ENCODE results near the gene CUEDC1.
"Not testable (repeated sequence)": the region's sequence is repeated elsewhere in the genome, so short reads cannot be mapped to it uniquely, and the experiment has no call there.

CUEDC1 gene

GRCh38 chr17:57972151-57972550 is 16.9 kb upstream of the CUEDC1 start:
- H3K9ac ChIP-seq: no peak overlapping the region
- H3K4me2 ChIP-seq: no peak overlapping the region
- H3K4me1 ChIP-seq: no peaks in the 10 kb centered on the region
- H3K4me3 ChIP-seq: no peak overlapping the region
- H4K20me1 ChIP-seq: peaks cover 43% of the 10 kb centered on the region
- H3K27me3 ChIP-seq: no peaks in the 10 kb centered on the region
- H3K27ac ChIP-seq: no peak overlapping the region
- TF ChIP-seq Cebpa-rat (IDR thresholded peaks at IDR 0.05): no peak
- peaks cover 60% of the 10 kb centered on the region for H3K36me3 ChIP-seq
- H3K9me3 ChIP-seq: no peaks in the 10 kb centered on the region

DNA sequence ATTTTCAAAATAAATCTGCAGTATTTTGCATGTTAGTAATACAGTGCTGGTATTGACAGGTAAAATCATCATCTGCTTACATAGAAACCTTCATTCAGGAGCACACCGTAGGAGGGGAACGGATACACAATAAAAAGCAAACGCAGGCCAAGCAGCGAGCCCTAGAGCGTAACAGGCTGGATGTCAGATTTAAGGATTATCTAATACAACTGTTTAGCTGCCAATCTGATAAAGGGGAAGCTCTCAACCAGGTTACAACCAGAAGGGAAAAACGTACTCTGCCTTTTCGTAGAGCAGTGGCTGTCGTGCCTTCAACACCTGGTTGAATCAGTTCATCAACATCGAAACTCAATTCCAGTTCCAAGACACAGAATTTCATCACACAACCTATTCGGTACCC is 16.4 kb upstream of the CUEDC1 start:
- Histone ChIP-seq H3K27ac (no peak overlapping the region), H3K27me3 (no peaks in the 10 kb centered on the region), H3K9me3 (no peaks in the 10 kb centered on the region), H3K36me3 (peaks cover 55% of the 10 kb centered on the region), H3K4me1 (no peaks in the 10 kb centered on the region), H4K20me1 (peaks cover 37% of the 10 kb centered on the region), H3K4me3 (no peak overlapping the region), H3K9ac (no peak overlapping the region), H3K4me2 (no peak overlapping the region)
- no peak for TF ChIP-seq Cebpa-rat (IDR thresholded peaks at IDR 0.05)

DNA sequence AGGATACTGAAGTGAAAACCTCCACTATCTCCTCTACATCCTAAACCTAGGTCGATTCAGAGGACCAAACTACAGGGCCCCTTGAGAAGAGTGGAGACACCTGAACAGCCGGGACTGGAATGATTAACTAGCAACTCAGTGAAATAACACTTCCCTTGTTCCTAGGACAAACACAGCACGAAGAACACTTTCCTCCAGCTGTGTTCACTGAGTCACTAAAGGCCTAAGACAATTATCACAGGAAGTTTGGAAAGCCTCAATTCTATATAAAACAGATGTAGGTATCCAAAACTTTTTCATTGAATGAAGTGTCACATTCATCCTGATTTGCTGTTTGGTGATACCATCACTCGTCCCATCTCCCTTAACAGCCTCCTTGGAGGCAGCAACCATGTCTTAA is 15.5 kb upstream of the CUEDC1 start:
- Histone ChIP-seq H3K9ac (no peak overlapping the region), H3K9me3 (no peaks in the 10 kb centered on the region), H3K36me3 (peaks cover 46% of the 10 kb centered on the region), H3K4me3 (no peak overlapping the region), H3K4me1 (no peaks in the 10 kb centered on the region), H3K27me3 (no peaks in the 10 kb centered on the region), H3K27ac (no peak overlapping the region), H3K4me2 (no peak overlapping the region), H4K20me1 (peaks cover 29% of the 10 kb centered on the region)
- TF ChIP-seq Cebpa-rat (IDR thresholded peaks at IDR 0.05): no peak

DNA sequence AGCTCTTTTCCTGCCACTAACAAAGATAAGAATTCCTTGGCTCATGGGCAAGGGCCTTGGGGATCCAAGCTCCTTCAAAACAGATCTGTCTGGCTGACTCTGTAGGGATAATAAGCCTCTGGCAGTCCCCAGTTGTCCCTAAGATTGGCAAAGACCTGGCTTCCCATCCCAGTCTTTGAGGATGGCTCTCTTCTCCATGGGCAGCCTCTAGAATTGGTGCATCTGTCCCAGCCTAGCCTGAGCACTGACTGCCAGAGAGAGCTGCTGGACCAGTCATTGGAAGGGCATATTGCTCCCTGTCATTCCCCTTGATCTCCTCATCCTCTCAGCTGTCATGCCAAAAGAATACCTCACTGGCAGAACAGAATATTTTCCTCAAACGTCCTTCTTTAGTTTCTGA is 13.2 kb upstream of the CUEDC1 start:
- peaks cover 14% of the 10 kb centered on the region; the same call in 1 of the 2 replicates for H4K20me1 ChIP-seq
- peaks cover 24% of the 10 kb centered on the region for H3K36me3 ChIP-seq
- no peak overlapping the region for H3K9ac ChIP-seq
- no peak overlapping the region for H3K27ac ChIP-seq
- TF ChIP-seq Cebpa-rat (IDR thresholded peaks at IDR 0.05): no peak
- H3K4me2 ChIP-seq: no peak overlapping the region
- no peaks in the 10 kb centered on the region for H3K4me1 ChIP-seq
- no peak overlapping the region for H3K4me3 ChIP-seq
- no peaks in the 10 kb centered on the region for H3K9me3 ChIP-seq
- H3K27me3 ChIP-seq: no peaks in the 10 kb centered on the region

GRCh38 chr17:57966875-57967274 is 11.7 kb upstream of the CUEDC1 start:
- Histone ChIP-seq H3K9ac (no peak overlapping the region), H4K20me1 (peaks cover 9% of the 10 kb centered on the region; the same call in 1 of the 2 replicates), H3K4me2 (no peak overlapping the region), H3K27me3 (no peaks in the 10 kb centered on the region), H3K9me3 (no peaks in the 10 kb centered on the region), H3K27ac (no peak overlapping the region), H3K4me3 (no peak overlapping the region), H3K4me1 (no peaks in the 10 kb centered on the region), H3K36me3 (peaks cover 10% of the 10 kb centered on the region)
- no peak for TF ChIP-seq Cebpa-rat (IDR thresholded peaks at IDR 0.05)

DNA sequence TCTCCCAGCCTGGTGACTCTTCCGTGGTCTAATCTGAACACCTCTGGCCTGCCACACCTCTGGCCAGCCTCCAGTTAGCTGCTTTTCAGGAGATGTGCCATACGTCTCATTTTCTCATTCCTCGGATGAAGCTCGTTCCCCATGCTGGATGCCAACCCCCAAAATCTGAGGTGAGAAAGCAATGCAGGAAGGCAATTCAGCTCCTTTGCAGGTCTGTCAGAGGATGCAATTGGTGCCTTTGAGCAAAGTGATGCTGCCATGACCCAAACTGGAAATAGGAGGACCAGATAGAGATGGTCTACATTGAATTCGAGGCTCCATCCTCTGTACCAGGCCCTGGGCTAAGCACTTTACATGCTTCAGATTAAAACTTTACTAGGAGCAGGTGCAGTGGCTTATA is 11.0 kb upstream of the CUEDC1 start:
- Histone ChIP-seq H3K36me3 (peaks cover 4% of the 10 kb centered on the region; the same call in 1 of the 2 replicates), H3K9me3 (no peaks in the 10 kb centered on the region), H3K4me3 (no peak overlapping the region), H3K27me3 (no peaks in the 10 kb centered on the region), H3K9ac (no peak overlapping the region), H3K4me2 (no peak overlapping the region), H3K27ac (no peak overlapping the region), H4K20me1 (peaks cover 3% of the 10 kb centered on the region; the same call in 1 of the 2 replicates), H3K4me1 (no peaks in the 10 kb centered on the region)
- TF ChIP-seq Cebpa-rat (IDR thresholded peaks at IDR 0.05): no peak

GRCh38 chr17:57965521-57966160 is 10.4 kb upstream of the CUEDC1 start:
- H3K9me3 ChIP-seq: no peaks in the 10 kb centered on the region
- TF ChIP-seq Cebpa-rat (IDR thresholded peaks at IDR 0.05): no peak
- H3K4me1 ChIP-seq: no peaks in the 10 kb centered on the region

GRCh38 chr17:57963149-57963511 is 7.9 kb upstream of the CUEDC1 start:
- Histone ChIP-seq H4K20me1 (no peaks in the 10 kb centered on the region), H3K9ac (no peak overlapping the region), H3K4me2 (no peak overlapping the region), H3K9me3 (no peaks in the 10 kb centered on the region), H3K27ac (no peak overlapping the region), H3K36me3 (no peaks in the 10 kb centered on the region), H3K4me1 (no peaks in the 10 kb centered on the region), H3K4me3 (no peak overlapping the region), H3K27me3 (no peaks in the 10 kb centered on the region)
- no peak for TF ChIP-seq Cebpa-rat (IDR thresholded peaks at IDR 0.05)

More at GRCh38 chr17:57965521-57966160, 10.4 kb upstream of the CUEDC1 start:
- no peak overlapping the region for H3K4me3 ChIP-seq
- H3K27ac ChIP-seq: no peak overlapping the region
- no peak overlapping the region for H3K4me2 ChIP-seq
- H3K9ac ChIP-seq: no peak overlapping the region
- H3K27me3 ChIP-seq: no peaks in the 10 kb centered on the region
- H3K36me3 ChIP-seq: no peaks in the 10 kb centered on the region
- no peaks in the 10 kb centered on the region for H4K20me1 ChIP-seq

DNA sequence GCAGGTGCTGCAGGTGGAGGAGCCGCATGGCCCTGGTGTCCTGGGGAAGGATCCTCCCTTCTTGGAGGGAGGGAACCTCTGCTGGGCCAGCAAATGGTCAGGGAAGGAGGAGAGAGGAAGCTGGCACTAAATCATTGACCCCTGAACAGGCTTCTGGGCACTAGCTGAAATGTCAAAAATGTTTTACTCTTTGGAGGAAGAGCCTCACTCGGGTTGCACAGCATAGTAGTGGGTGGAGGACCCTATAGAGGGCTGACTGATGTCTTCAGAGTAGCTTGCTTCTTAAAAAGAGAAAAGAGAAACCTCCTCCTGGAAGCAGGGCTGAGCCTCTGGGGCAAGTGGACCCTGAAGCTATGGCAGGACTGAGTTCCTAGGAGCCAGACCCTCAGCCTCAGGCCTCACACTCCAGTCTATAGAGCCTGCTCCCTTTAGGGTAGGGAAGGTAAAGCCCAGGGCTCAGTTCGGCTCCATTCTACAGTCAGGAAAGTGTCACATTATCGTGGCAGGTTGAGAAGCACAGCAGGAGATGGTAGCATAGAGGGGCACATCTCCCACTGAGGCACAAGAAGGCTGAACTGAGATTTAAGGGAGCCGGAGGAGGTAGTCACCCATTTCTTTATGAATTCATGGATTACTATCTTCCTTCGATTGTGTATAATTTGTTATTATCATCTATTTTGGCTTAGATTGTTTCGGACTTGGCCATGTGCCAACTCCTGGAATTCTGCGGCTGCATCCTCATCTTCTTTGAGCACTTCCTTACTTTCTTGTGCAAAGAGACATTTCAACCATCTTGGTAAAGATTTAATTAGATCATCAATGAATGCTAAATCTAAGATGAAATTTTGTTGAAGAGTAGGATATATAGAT is 7.3 kb upstream of the CUEDC1 start:
- H3K9me3 ChIP-seq: no peaks in the 10 kb centered on the region

GRCh38 chr17:57959929-57960328 is 4.7 kb upstream of the CUEDC1 start:
- H3K4me3 ChIP-seq: no peak overlapping the region
- H4K20me1 ChIP-seq: peaks cover 22% of the 10 kb centered on the region
- H3K27ac ChIP-seq: no peak overlapping the region
- peaks cover 11% of the 10 kb centered on the region for H3K27me3 ChIP-seq
- no peak overlapping the region for H3K4me2 ChIP-seq
- no peaks in the 10 kb centered on the region for H3K9me3 ChIP-seq
- no peak for TF ChIP-seq Cebpa-rat (IDR thresholded peaks at IDR 0.05)
- no peak overlapping the region for H3K9ac ChIP-seq
- H3K36me3 ChIP-seq: no peaks in the 10 kb centered on the region
- peaks cover 27% of the 10 kb centered on the region for H3K4me1 ChIP-seq

More for the DNA sequence above, 7.3 kb upstream of the CUEDC1 start:
- H3K9ac ChIP-seq: no peak overlapping the region
- peaks cover 5% of the 10 kb centered on the region; the same call in 1 of the 2 replicates for H3K4me1 ChIP-seq
- no peak overlapping the region for H3K27ac ChIP-seq
- peaks cover under 1% of the 10 kb centered on the region; the same call in 1 of the 2 replicates for H3K27me3 ChIP-seq
- TF ChIP-seq Cebpa-rat (IDR thresholded peaks at IDR 0.05): no peak
- H3K36me3 ChIP-seq: no peaks in the 10 kb centered on the region
- H3K4me2 ChIP-seq: no peak overlapping the region
- peaks cover 4% of the 10 kb centered on the region; the same call in 1 of the 2 replicates for H4K20me1 ChIP-seq
- no peak overlapping the region for H3K4me3 ChIP-seq

DNA sequence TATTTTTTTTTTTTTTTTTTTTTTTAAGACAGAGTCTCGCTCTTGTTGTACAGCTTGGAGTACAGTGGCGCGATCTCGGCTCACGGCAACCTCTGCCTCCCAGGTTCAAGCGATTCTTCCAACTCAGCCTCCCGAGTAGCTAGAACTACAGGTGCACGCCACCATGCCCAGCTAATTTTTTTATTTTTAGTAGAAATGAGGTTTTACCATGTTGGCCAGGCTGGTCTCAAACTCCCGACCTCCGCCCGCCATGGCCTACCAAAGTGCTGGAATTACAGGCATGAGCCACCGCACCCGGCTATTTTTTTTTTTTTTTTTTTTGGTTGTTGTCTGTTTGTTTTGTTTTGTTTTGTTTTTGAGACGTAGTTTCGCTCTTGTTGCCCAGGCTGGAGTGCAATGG is 3.2 kb upstream of the CUEDC1 start:
- H4K20me1 ChIP-seq: peaks cover 22% of the 10 kb centered on the region
- not testable (repeated sequence) for H3K9me3 ChIP-seq, H3K9ac ChIP-seq, H3K4me3 ChIP-seq, H3K4me2 ChIP-seq, H3K27ac ChIP-seq, H3K36me3 ChIP-seq
- H3K27me3 ChIP-seq: peaks cover 26% of the 10 kb centered on the region
- H3K4me1 ChIP-seq: peaks cover 38% of the 10 kb centered on the region

Data from BLaER1 (cell line).